Muscle of leg (tissue), 11 donors: ENCODE data around the gene AMPH. TPM values are rescaled to one million over a fixed set of nuclear protein-coding genes. Genes with fewer than 3 reads are reported as not detected.

Experiments used
- DNase-seq: peaks from one replicate; pipeline ENCODE4 v3.0.0; 2013
- H3K27ac ChIP-seq: one replicate; pipeline ENCODE4 v1.5.1; 2013; ENCODE audit warnings: mild to moderate bottlenecking, low read length, control low read depth
- H3K27me3 ChIP-seq: one replicate; pipeline ENCODE4 v1.6.1; 2013; ENCODE audit warnings: low read length; ENCODE audit not compliant: control insufficient read depth, insufficient read depth
- H3K36me3 ChIP-seq: one replicate; pipeline ENCODE4 v1.6.1; 2013; ENCODE audit warnings: low read length; ENCODE audit not compliant: control insufficient read depth, insufficient read depth
- H3K4me1 ChIP-seq: one replicate; pipeline ENCODE4 v1.6.1; 2013; ENCODE audit warnings: low read length; ENCODE audit not compliant: control insufficient read depth, insufficient read depth
- H3K4me3 ChIP-seq: one replicate; pipeline ENCODE4 v1.5.1; 2013; ENCODE audit warnings: low read length, control low read depth
- H3K9me3 ChIP-seq: replicated peaks from 2 replicates; pipeline ENCODE4 v1.6.1; 2013; ENCODE audit warnings: low read depth, low read length; ENCODE audit not compliant: control insufficient read depth
- WGBS: methylation state at CpG from one replicate; pipeline ENCODE4 v1.1.5; 2013; ENCODE audit warnings: missing lambda C conversion rate; ENCODE audit not compliant: insufficient coverage; 5-methylcytosine and 5-hydroxymethylcytosine counted together
- polyA plus RNA-seq, 8 donors: library from polyadenylated mRNA; unstranded; fragments of 120-200 nt; gene quantifications; one replicate each; pipeline versions ENCODE4 v1.2.1 to v1.2.3, GENCODE V29; 2013; ENCODE audit warnings: inconsistent platforms in 1 of 8, low replicate concordance in 1 of 8; ENCODE audit not compliant: insufficient read length in 8 of 8, insufficient read depth in 1 of 8
- total RNA-seq: library from RNA; stranded (reverse); fragments of 120-200 nt; gene quantifications from one replicate; pipeline ENCODE4 v1.2.4, GENCODE V29; 2013

Gene AMPH
- total and polyA plus RNA-seq, 9 donors = 4.6 to 14.1 (median 7.9) TPM

DNA sequence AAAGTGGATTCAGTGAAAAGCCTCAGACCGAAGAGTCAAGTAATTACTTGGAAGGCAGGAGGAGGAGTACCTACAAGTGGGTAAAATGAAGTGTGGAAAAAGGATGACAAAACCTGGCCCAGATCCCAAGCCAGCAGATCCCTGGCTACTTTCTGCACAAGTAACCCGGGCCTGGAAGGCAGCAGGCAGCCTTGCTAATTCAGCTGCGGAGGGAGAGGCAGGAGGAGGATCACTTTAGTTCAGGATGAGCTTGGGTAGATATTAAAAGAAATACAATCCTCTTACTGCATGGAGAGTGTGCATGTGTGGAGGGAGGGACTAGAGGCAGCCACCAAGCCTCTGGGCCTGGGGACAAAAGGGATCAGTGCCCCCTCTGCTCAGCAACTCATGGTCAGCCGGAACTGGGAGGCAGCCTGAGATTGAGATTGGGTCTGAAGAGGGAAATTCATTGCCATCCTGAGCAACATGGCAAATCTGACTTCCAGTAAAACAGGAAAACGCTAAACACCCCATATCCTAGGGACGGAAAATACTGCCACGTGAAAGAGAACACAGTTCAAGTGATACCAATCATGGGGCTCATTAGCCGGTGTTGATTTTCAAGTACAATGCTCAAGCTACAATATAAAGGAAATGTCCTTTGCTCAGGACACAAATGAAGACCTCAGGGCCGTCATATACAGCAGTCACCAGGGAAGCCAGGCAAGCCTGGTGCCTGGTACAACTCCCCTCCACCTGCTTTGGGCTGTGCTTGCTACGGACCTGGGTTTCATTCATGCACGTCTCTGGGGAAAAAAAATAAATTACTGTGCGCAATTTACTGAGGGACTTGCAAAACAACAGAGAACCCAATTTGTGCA lies 1.3 kb downstream of the AMPH start:
- Histone ChIP-seq H3K27ac (peak overlapping the region; percentile 49), H3K4me1 (peaks cover 8% of the 10 kb centered on the region), H3K27me3 (peaks cover 16% of the 10 kb centered on the region), H3K9me3 (peaks cover 2% of the 10 kb centered on the region), H3K4me3 (peak overlapping the region; percentile 53), H3K36me3 (no peaks in the 10 kb centered on the region)
- peak; percentile 79 for DNase-seq
- WGBS = 35% methylated on average over 7 of the region's 12 CpGs

DNA sequence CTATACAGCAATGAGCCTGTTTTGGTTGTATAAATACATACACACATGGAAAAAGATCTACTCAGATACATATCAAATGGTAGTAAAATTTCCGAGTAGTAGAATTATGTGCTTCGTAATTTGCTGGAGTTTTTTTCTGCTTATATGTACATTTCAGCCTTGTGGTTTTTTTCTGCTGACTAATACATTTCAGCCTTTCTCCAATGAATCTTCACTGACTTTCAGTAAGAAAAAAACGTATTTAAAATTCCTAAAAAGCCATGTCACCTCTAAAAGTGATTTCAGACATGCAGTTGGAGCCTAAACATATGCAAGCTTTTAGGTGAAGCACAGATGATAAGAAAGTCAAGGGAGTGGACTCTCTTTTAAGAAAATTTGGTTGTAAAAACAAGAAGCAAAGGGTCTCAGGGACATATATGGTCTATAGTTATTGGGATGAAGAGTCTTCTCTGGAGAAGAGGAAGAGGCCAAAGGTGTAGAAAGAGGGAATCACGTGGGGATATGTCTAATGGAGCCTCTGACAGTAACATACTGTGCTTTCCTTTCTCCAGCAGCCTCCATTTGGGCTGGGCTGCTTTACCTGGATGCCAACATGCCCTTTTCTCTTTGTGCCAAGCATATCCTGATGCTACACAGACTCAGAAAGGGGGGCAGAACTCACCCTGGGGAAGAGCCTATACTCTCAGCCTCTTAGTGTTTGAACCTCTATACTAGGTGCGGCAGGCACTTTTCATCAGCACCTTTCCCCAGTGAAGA lies 2.4 kb downstream of the AMPH start:
- Histone ChIP-seq H3K4me1 (peaks cover 8% of the 10 kb centered on the region), H3K27ac (peak overlapping the region; percentile 25), H3K36me3 (no peaks in the 10 kb centered on the region), H3K27me3 (peaks cover 16% of the 10 kb centered on the region), H3K9me3 (peaks cover 2% of the 10 kb centered on the region), H3K4me3 (no peak overlapping the region)
- WGBS = no CpG with 5 or more reads among the region's 5 CpGs
- DNase-seq = peak; percentile 11

DNA sequence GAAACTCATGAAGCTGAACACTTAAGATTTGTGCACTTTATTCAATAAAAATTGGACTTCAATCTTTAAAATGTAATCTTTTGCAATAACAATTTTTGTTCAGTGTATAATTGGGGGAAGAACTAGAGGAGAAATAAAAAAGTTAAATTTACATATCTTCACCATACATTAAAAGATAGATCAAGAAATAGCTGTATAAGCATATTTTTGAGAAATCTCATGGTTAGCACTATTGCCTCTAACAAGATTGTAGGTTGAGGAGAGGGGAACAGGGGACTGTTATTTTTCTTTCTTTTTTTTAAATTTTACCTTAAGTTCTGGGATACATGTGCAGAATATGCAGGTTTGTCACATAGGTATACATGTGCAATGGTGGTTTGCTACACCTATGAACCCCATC lies 5.3 kb downstream of the AMPH start:
- Histone ChIP-seq H3K27ac (no peak overlapping the region), H3K4me3 (no peak overlapping the region), H3K4me1 (peaks cover 8% of the 10 kb centered on the region), H3K9me3 (peaks cover 2% of the 10 kb centered on the region), H3K36me3 (no peaks in the 10 kb centered on the region), H3K27me3 (peaks cover 9% of the 10 kb centered on the region)
- no peak for DNase-seq

DNA sequence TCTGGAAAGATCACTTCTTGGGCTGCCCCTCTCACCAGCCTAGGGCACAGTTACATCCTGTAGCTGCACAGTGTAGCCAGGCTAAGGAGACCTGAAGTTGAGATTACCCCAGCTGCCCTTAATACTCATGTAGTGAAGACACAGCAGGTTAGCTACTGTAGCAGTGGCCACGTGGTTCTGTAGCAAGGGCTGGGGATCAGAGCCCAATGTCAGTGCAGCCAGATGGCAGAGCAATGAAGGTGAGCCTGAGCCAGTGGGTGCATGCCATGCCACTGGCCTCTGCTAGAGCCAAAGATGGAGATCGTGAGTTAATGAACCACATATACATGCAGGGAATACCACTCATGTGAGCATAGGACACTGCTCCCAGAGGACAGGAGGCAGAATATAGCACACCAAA lies 15.5 kb downstream of the AMPH start:
- Histone ChIP-seq H3K4me1 (no peaks in the 10 kb centered on the region), H3K36me3 (no peaks in the 10 kb centered on the region), H3K27me3 (no peaks in the 10 kb centered on the region), H3K4me3 (no peak overlapping the region), H3K9me3 (no peaks in the 10 kb centered on the region), H3K27ac (no peak overlapping the region)
- no peak for DNase-seq
- 50% methylated on average over 2 of the region's 2 CpGs for WGBS

DNA sequence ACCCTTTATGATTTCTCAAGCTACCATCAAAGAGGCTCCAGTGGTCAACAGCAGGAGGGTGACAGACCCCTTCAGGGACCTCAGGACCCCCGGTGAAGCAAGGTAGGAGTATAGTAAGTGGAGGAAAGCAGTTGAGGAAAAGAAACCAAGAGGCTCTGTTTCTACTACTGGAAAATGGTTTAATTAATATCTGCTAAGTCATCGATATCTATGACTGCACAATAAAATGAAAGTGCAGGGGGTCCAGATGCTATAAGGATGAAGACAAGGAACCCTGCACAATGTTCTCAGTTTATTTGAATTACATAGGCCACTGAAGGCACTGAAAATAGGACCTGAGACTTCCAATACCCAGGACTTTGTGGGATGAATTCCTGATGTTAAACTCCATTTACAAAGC lies 23.7 kb downstream of the AMPH start:
- Histone ChIP-seq H3K27ac (no peak overlapping the region), H3K27me3 (no peaks in the 10 kb centered on the region), H3K4me3 (no peak overlapping the region), H3K4me1 (no peaks in the 10 kb centered on the region), H3K9me3 (no peaks in the 10 kb centered on the region), H3K36me3 (no peaks in the 10 kb centered on the region)
- 100% methylated on average over 1 of the region's 2 CpGs for WGBS
- no peak for DNase-seq

DNA sequence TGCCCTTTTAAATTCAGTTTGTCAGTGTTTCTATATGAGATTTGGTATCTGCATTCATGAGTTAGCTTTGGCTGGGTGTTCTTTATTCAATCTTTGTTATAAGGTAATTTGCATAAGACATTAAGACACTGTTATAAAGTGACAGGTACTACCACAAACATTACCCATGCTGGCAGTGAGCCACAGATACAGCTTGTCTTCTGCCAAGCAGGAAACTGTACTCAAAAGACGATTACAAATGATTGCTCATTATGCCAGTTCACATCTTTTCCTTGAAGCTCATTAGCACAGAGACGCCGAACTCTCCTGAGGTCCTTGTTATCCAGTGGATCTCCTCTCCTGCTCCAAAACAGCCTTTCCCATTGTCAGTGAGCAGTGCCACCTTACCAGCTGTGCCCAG lies 30.4 kb downstream of the AMPH start:
- no peaks in the 10 kb centered on the region for H3K27me3 ChIP-seq
- no peaks in the 10 kb centered on the region for H3K9me3 ChIP-seq
- no peak for DNase-seq
- 95% methylated on average over 3 of the region's 3 CpGs for WGBS
- H3K4me3 ChIP-seq = no peak overlapping the region
- H3K27ac ChIP-seq = no peak overlapping the region
- no peaks in the 10 kb centered on the region for H3K36me3 ChIP-seq
- no peaks in the 10 kb centered on the region for H3K4me1 ChIP-seq

DNA sequence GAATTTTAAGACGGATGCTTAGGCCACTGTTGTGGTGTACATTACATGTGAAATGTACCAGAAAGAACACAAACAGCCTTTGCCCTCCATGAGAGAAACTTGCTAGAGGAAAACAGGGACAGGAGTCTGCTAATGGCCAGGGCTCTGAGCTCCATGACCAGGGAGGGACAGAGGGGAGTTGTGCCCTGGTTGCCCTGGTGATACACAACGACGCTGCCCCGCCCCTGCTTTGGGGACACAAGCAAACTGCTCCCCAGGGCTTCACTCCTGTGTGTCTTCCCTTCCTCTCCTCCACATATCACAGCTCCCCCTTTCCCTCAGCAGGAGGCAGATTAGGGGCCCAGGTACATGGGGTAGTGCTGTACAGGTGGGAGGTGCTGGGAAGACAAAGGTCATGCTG lies 36.2 kb downstream of the AMPH start:
- WGBS = 0% methylated on average over 1 of the region's 4 CpGs

DNA sequence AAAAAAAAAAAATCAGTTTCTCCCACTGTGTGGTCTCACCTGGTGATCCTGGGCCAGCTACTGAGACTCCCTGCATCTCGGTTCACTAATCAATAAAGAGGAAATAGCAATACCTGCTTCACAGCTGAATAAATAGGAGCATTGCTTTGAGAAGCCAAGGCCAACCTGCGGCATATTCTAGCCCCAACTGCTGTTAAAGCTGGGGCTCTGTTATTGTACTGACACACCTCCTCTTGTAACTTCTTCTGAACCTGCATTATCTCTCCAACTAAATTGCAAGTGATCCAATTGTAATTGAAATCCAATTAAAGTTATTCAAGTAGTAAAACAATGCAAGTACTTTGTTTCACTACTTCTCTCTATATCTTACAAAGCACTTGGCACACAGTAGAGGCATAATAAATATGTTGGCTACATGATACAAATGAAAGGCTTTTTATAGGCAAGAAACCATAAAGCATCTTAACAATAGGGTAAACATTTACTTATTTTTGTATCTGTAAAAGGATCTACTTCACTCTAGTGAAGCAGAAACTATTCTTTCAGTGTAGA lies 38.4 kb downstream of the AMPH start:
- H3K9me3 ChIP-seq = no peaks in the 10 kb centered on the region
- H3K4me3 ChIP-seq = no peak overlapping the region
- no peaks in the 10 kb centered on the region for H3K4me1 ChIP-seq
- DNase-seq = no peak
- no peaks in the 10 kb centered on the region for H3K27me3 ChIP-seq
- no peaks in the 10 kb centered on the region for H3K36me3 ChIP-seq
- no peak overlapping the region for H3K27ac ChIP-seq
- WGBS = 100% methylated on average over 1 of the region's 2 CpGs

More for the DNA sequence above, 36.2 kb downstream of the AMPH start:
- H3K9me3 ChIP-seq = no peaks in the 10 kb centered on the region
- no peak overlapping the region for H3K27ac ChIP-seq
- H3K27me3 ChIP-seq = no peaks in the 10 kb centered on the region
- no peak overlapping the region for H3K4me3 ChIP-seq
- H3K36me3 ChIP-seq = no peaks in the 10 kb centered on the region
- no peaks in the 10 kb centered on the region for H3K4me1 ChIP-seq
- DNase-seq = no peak

DNA sequence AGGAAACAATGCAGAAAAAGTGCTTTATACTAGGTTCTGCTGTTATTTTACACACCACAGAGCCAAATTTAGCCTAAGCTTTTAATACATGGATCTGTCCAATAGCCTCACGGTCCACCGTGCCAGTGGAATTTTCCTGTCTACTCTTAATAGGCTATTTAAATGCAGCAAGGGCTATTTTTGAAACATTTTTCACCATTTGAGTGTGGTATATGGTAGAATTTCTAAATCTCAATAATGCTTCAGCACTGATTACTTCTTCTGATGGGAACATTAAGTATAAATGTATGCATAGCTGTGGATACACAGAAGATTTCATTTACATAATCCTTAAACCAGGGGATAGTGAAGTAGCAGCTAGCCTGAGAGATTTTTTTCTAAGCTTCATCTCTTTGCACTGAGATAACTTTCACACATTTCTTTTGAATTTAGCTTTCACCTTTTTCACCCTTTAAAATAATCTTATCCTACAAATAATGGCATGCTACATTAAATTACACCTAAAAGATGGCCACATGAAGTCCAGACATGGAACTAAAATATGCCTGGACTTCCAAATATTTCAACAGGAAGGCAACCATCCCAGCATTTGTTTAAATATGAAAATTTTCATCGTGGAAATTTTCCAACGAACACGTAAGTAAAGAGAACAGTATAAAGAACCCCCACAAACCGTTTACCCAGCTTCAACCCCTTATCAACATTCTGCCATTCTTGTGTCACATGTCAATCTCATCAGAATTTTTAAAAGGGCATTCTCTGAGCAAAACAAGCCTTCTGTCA lies 45.4 kb downstream of the AMPH start:
- WGBS = no CpG with 5 or more reads among the region's 6 CpGs
- H3K36me3 ChIP-seq = no peaks in the 10 kb centered on the region
- H3K27ac ChIP-seq = no peak overlapping the region
- peaks cover 7% of the 10 kb centered on the region for H3K4me1 ChIP-seq
- DNase-seq = peak; percentile 41
- no peak overlapping the region for H3K4me3 ChIP-seq
- H3K9me3 ChIP-seq = no peaks in the 10 kb centered on the region
- no peaks in the 10 kb centered on the region for H3K27me3 ChIP-seq
